ENCODE measurements around the gene SUSD2. TPM values are rescaled to one million over a fixed set of nuclear protein-coding genes. Genes with fewer than 3 reads are reported as not detected.
"Not testable (repeated sequence)": the region's sequence is repeated elsewhere in the genome, so short reads cannot be mapped to it uniquely, and the experiment has no call there.

The SUSD2 gene, protein sequence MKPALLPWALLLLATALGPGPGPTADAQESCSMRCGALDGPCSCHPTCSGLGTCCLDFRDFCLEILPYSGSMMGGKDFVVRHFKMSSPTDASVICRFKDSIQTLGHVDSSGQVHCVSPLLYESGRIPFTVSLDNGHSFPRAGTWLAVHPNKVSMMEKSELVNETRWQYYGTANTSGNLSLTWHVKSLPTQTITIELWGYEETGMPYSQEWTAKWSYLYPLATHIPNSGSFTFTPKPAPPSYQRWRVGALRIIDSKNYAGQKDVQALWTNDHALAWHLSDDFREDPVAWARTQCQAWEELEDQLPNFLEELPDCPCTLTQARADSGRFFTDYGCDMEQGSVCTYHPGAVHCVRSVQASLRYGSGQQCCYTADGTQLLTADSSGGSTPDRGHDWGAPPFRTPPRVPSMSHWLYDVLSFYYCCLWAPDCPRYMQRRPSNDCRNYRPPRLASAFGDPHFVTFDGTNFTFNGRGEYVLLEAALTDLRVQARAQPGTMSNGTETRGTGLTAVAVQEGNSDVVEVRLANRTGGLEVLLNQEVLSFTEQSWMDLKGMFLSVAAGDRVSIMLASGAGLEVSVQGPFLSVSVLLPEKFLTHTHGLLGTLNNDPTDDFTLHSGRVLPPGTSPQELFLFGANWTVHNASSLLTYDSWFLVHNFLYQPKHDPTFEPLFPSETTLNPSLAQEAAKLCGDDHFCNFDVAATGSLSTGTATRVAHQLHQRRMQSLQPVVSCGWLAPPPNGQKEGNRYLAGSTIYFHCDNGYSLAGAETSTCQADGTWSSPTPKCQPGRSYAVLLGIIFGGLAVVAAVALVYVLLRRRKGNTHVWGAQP
- total RNA-seq: 0.19 and 0.23 TPM in 2 replicates

DNA sequence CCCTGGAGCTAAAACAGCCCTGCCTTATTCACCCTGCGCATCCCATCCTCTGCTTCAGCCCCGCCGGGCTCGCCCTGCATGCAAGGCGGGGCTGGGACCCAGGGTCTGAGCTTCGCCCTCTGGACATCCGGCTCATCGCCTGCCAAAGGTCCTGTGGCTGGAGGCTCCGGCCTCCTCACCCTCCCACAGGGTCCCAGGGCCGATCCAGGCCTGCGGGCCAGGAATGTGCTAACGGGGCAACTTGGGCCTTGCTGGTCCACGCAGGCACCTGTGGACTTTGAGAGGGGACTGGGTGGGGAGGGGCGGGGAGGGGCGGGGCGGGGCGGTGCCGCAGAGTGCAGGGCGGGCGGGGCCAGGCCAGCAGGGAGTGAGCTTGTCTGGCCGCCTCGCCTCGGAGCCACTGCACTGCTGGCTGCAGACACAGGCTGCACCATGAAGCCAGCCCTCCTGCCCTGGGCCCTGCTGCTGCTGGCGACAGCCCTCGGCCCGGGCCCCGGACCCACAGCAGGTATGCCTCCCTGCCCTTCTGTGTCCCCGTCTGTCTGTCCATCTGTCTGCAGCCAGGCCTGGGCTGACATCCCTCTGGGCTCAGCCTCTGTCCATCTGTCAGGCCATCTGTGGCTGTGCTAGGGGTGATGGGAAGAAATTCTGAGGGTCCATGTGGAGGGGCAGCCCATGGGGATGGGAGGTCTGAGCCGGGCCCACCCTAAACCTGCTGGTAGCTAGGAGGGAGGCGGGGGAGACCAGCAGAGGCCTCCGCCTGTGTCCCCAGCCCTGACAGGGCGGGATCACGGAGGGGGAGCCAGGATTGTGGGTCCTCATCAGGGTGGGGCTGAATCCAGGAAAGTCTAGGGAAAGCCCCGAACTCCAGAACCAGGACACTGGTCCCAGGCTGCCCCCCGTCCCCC lies at the start of gene SUSD2:
Gene SUSD2 (plus strand): TSS at position 400 of the 908 bp plus-strand sequence. CDS start 33 bp downstream, at position 433.
- no peak for DNase-seq (ENCODE audit: extremely low read depth, low read depth, low spot score)

DNA sequence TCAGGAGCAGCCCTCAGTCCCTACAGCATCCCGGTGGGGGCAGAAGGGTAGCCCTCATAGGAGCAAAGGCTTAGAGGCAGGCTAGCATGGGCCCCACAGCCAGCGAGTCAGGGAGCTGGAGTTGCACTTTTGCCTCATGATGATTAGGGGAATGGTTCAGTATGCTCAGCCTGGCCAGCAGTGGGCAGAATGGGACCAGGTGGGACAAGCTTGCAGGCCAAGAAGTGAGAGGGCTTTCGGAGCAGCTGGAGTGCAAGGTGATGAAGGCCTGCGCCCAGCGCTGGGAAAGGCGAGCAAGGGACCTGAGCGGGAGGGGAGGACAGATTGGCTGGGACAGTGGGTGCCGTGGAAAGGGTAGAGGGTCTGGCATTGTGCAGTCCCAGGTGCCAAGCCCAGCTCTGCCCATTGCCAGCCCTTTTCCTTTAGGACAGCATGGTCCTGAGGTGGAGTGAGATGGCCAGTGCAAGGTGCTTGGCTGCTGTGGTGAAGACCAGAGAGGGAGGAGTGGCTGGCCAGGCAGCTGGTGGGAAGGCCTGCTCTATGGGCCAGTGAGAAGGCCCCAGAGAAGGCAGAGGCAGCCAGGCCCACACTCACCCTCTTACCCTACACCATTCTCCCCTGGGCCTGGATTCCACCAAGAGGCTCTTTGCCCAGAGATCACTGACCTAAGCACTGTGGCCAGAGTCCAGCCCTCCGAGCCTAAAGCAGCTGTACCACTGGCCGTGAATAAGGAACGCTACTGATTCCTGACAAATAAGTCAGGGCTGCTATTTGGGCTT lies 47.9 kb upstream of the SUSD2 start:
- DNase-seq (ENCODE audit: extremely low read depth, low read depth, low spot score): no peak

DNA sequence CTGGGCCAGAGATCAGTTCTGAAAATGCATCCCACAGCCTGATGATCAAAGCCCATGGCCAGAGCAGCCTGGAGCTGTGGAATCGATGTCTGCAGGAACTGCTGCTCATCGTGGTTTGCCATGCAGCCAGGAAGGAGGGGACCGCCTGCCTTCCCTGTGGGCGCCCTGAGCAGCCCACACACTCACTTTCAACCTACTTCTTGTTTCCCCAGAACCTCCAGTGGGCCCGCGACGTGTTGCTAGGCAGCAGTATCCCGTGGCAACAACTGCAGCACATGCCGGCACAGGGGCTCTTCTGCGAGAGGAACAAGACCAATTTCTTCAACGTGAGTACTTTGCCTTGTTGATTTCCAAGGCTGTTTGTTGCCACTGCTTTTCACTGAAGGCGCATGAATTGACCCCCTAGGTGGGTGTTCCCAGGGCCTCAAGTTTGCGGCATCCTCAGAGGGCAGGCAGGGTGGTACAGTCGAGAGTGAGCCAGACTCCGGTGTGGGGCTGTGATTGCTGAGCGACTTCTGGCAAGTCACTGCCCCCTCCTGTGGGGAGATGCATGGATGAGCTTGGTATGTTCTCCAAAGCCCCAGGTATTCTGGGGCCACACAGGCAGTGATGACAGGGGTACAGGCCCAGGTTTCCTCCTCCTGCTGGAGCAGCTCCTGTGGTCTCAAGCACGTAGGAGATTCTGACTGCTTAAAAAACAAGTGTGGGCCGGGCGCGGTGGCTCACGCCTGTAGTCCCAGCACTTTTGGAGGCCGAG lies 47.0 kb upstream of the SUSD2 start:
- DNase-seq (ENCODE audit: extremely low read depth, low read depth, low spot score): no peak

DNA sequence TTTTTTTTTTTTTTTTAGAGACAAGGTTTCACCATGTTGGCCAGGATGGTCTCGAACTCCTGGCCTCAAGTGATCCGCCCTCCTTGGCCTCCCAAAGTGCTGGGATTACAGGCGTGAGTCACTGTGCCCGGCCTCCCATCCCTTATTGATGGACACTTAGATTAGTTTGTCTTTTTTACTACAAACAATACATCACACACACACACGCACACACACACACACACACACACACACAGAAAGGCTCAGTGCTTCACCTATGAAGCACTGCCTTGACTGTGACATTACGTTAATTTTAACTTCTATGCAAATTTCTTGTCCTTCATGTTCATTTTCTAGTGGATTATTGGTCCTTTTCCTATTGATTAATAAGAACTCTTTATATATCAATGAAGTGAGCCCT lies 44.8 kb upstream of the SUSD2 start:
- not testable (repeated sequence) for DNase-seq (ENCODE audit: extremely low read depth, low read depth, low spot score)

DNA sequence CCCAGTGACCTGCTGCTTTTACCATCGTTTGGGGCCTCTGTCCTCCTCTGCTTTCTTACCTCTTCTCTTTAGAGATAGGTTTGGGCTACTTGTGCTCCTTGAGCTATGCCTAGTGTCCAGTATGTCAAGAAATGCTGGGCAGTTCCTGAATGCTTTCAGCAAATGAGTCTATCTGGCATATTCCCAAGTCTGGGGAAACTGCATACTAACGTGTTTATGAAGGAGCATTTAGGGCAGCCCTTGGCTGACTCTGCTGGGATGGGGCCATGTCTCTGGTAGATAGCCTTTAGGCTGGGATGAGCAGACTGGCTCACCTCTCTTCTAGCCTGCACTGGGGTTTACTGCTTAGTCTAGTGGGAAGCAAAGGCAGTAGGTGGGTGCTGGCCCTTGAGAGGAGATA lies 43.7 kb upstream of the SUSD2 start:
- no peak for DNase-seq (ENCODE audit: extremely low read depth, low read depth, low spot score)

DNA sequence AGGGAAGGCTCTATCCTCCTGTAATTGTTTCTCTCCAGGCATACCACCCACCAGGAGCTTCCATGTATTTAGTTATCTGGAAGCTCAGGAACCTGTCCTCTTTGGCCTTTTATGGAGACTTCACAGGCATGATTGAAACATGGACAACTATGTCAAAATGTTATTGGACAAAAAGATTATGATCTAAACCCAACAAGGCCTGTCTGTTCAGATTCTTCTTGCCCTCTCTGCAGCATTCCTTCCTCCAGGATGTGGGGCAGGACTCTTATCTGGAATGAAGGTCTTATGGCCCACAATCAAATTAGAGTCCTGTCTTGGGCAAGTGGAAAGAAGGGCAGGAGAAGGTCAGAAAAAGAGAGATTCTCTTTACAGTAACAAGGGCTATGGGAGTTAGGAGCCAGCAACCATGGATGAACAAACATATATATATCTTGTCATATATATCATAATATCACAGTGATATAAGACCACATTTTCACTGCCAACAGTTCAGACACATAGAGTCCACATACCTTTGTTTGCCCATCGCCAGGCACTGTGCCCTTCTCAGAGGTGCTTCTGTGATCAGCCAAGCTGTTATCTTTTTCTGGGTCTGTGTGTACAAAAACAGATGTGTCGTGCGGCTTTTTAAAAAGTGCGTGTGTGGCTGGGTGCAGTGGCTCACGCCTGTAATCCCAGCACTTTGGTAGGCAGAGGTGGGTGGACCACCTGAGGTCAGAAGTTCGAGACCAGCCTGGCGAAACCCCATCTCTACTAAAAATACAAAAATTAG lies 42.5 kb upstream of the SUSD2 start:
- DNase-seq (ENCODE audit: extremely low read depth, low read depth, low spot score): no peak

DNA sequence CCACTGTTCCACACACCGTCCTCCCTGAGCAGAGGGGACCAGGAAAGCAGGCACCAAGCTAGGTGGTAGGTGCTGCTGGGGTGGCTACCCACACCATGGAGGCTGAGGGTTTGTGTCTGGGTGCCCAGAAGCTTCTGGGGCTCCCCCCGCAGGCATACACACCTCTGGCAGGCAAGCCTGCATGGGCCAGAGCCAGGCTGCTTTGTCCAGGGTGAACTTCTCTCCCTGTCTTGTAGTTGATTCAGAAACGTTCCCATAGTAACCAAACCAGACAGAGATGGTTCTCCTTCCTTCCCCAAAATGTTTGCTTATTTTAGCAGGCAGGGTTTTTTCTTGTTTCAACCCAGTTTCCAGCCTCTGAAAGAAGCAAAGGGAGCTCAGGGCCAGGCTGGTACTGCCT lies 40.9 kb upstream of the SUSD2 start:
- DNase-seq (ENCODE audit: extremely low read depth, low read depth, low spot score): no peak

DNA sequence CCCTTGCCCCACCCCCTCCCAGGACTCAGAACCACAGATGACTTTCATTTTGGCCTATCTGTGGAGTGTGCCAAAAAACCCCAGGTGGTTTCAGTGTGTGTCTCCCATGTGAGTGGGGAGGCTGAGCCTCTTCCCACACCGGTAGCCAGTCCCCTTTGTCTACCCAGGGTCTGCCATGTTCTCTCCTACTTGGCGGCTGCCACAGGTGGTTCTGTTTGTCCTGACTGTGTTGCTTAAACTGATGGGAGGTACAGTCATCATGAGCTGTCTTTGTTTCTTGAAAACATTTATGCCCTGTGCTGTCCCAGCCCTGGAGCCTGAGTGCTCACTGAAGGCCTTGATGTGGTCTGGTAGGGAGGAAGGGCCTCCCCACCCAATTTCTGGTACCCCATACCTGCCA lies 39.7 kb upstream of the SUSD2 start:
- DNase-seq (ENCODE audit: extremely low read depth, low read depth, low spot score): no peak

DNA sequence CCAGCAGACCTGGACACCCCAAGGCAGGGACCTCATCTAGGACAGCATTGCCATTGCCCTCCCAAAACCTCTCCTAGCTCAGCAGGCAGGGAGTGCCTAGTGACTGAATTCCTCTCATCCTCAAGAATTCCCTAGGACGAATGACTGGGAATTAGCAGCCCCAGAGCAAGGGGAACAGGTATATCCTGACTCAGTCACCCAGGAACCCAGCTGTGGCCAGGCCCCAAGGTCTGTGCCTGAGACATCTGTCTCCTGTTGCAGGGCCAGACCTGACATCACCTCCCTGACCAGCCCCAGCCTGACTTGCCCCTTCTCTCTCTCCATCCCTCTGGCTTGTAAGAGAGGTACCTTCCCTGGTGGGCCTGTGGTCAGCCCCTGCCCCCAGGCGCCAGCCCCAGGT lies 39.0 kb upstream of the SUSD2 start:
- DNase-seq (ENCODE audit: extremely low read depth, low read depth, low spot score): no peak

DNA sequence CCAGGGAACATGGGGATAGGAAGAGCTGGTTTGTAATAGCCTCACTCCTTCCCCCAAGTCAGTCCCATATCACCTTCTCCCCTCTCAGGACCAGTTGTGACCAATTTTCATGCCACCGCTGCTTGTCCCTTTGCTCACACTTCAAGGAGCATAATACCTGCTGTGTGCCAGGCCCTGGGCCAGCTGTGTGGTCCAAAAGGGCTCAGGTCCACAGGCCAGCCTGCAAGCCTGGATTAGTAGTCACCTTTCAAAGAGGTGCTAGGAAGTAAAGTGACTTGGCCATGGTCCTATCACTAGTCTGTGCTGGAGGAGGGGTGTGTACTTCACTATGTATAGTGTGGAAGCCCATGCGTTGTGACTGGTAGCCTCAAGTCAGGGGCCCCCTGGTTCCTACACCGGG lies 38.5 kb upstream of the SUSD2 start:
- DNase-seq (ENCODE audit: extremely low read depth, low read depth, low spot score): no peak

DNA sequence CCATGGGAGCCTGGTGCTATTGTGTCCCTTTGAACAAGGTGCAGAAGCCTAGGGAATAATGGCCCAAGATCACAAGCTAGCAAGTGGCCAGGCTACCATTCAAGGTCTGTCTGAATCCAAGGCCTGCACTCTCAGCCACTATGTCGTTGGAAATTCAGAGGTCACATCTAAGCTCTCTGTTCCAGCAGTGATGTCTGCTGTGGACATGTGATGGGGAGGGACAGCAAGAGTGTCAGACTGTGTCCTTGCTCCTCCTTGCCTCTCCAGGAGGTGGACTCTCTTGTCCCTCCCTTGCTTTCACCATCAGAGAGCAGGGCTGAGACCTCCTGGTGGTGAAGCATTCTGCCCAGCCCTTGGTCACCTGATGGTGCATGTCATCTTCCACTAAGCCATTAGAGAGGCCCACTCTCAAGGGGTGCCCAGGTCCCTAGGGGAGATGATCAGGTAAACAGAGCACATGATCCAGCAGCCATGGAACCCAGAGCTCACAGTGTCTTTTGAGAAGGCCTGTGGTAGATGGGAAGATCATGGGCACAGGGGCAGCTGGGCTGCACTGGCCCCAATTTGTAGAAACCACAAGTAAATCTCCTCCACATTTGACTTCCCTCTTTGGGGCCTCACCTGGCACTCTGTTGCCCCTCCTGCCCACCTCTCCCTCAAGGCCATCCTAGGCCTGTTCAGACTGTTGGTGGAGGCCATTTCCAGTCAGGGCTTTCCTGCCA lies 37.1 kb upstream of the SUSD2 start:
- no peak for DNase-seq (ENCODE audit: extremely low read depth, low read depth, low spot score)

DNA sequence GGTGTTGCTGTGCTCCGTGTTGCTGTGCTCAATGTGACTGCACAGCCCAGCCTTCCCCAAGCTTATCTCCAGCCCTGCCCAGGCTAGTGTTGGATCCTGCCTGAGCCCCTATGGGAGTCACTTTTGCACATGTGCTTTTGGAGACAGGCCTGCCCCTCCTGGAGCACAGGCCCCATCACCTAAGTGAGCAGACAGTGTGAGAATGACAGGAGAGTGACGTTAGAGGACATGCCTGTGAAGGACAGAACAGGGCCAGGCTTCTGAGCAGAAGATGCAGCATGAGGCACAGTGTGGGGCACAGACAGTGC lies 36.6 kb upstream of the SUSD2 start:
- DNase-seq (ENCODE audit: extremely low read depth, low read depth, low spot score): no peak

DNA sequence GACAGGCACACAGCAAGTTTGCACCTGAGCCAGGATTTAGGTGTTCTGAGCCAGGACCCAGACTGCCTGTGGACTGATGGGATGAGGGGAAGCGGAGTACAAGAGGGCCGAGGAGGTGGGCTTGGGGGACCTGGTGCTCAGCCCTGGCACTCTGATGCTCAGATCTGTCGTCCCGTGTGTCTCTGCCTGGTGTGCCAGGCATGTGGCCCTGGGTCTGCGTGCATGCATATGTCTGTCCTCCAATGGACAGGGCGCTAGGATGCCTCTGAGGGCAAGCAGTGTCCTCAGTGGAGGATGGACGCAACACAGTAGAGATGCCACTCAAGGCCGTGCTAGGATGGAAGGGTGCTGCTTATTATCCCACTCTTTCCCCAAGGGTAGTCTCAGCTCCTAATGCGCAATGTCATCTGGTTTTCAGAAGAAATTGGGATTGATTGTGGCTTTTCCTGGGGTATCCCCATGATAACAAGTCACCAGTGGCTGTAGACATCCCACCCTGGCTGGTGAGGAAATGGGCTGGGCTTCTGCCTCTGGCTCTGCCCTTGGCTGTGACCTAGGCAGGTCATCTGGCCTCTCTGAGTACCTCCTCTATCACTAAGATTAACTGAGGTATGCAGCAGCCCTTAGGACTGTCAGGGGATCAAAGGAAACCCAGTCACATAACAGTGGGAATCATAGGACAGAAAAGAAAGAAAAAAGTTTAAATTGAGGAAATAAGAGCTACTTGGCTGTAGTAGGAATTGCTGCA lies 35.7 kb upstream of the SUSD2 start:
- DNase-seq (ENCODE audit: extremely low read depth, low read depth, low spot score): no peak

DNA sequence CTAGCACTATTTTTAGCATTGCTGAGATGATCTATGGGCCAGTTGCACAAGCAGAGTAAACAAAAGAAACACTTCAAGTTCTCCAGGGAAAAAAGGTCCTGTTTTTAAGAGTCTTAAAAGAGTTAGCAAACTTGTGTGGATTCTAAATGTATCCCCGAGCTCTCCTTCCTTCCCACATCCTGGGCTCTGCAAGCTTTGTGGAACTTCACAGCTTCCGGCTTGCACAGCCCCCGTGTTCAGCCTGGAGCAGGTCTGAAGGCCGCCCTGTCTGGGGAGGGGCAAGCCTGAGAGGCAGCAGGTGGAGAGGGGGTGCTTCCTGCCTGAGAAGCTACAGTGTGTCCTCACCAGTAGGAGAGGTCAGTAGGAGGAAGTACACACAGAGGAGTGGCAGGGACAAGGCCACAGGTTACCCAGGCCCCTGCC lies 35.1 kb upstream of the SUSD2 start:
- DNase-seq (ENCODE audit: extremely low read depth, low read depth, low spot score): no peak

DNA sequence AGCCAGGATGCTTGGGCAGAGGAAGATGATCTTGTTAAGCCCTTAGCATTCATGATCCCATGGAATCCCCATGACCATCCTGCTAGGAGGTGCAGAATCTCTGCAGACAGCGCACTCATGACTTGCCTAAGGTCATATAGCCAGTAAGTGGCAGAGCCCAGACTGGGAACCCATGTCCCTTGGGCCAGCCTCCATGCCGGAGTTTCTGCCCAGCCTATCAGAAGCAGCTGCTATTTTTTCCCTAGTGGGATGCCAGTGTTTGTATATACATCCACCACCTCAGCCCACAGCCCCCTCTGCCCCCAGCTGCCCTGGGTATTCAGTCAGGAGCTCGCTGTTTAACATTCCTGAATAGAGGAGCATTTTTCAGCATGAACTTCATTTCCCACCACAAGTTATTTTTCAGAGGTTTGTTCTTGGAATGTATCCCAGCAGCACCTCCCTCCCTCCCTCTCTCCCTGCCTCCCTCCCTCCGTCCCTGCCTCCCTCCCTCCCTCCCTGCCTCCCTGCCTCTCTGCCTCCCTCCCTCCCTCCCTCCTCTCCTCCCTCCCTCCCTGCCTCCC lies 34.4 kb upstream of the SUSD2 start:
- no peak for DNase-seq (ENCODE audit: extremely low read depth, low read depth, low spot score)

DNA sequence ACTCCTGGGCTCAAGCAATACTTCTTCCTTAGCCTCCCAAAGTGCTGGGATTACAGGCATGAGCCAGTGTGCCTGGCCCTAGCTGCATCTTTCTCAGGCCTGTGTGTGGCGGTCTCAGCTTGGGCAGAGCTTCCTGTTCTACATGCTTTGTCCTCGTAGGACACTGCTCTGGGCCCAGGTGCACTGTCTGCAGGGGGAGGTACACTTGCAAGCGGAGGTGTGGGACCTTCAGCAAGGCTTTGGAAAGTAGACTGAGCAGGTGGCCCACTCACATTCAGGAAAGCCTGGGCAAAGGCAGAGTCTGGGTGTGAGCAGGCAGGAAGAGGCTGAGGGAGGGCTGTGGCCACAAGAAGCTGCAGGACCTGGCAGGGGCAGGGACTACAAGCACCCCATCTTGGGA lies 33.6 kb upstream of the SUSD2 start:
- no peak for DNase-seq (ENCODE audit: extremely low read depth, low read depth, low spot score)

All from glomerular endothelial cell (primary cell).